ENCODE measurements around the gene PTPRN2.

- TF ChIP-seq CTCF (IDR thresholded peaks at IDR 0.05; ENCODE audit: control extremely low read depth in 1 of 3, insufficient read depth in 1 of 3, low read depth in 1 of 3, low read length in 3 of 3) (no peak), JUND (IDR thresholded peaks at IDR 0.05; ENCODE audit: low read length) (no peak), CREB1 (IDR thresholded peaks at IDR 0.05) (no peak), POLR2AphosphoS5 (IDR thresholded peaks at IDR 0.05; ENCODE audit: low read depth, low read length) (no peak), RAD21 (IDR thresholded peaks at IDR 0.05 in 1 of 2, conservative IDR thresholded peaks at IDR 0.05 in 1 of 2; ENCODE audit: low read depth in 2 of 2, low read length in 2 of 2) (no peak)
Observed at GRCh38 chr7:158016180-158017097, 571.2 kb downstream of the PTPRN2 start.

Data from H1 (cell line).